KOPT-K1 (cell line): Measurements from ENCODE around the gene ZIC2.

ENCODE experiments used
- H3K27ac ChIP-seq: fragments of 200-600 bp; sonication (generic); 2 replicates; pipeline ENCODE4 v1.5.1; 2016; ENCODE audit warnings: antibody characterized with exemption, mild to moderate bottlenecking, low read depth, low read length; ENCODE audit not compliant: poor library complexity, severe bottlenecking
- H3K36me3 ChIP-seq: fragments of 200-600 bp; sonication (generic); 2 replicates; pipeline ENCODE4 v1.5.1; 2017; ENCODE audit warnings: antibody characterized with exemption, mild to moderate bottlenecking, low read length, moderate library complexity; ENCODE audit not compliant: insufficient read depth
- H3K9me3 ChIP-seq: fragments of 200-600 bp; sonication (generic); 2 replicates; pipeline ENCODE4 v1.5.1; 2017; ENCODE audit warnings: antibody characterized with exemption, low read length, mild to moderate bottlenecking; ENCODE audit not compliant: insufficient read depth, poor library complexity, severe bottlenecking

Gene ZIC2

DNA sequence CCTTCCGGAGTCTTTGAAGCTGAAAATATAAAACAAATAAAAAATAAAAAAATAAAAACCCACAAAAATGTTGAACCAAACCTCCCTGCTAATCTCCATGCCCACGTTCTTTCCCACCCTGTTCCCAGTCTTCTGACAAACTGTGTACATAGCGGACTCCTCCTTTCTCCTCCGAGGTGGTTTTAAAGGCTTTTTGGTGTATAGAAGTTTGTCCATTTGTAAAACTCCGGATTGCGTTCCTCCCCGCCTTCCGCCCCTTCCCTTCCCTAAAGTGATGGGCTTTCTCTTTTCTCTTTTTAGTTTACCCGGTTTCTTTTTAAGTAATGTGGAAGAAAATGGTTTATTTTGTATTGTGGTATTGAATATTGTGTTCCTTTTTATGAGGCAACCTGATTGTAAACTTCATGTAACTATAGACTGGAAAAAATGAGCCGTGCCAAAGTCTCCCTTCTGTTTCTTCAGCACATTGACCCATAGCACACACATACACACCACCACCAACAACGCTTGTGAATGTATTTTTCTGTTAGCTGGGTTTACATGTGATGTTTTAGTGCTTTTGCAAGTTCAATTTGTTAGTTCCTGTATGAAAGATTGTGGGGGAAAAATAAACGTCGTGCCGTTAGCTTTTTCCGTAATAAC, 4.4 kb downstream of the ZIC2 start:
- no peaks in the 10 kb centered on the region for H3K36me3 ChIP-seq
- H3K27ac ChIP-seq = no peak overlapping the region
- H3K9me3 ChIP-seq = peaks cover 11% of the 10 kb centered on the region

- no peaks in the 10 kb centered on the region for H3K36me3 ChIP-seq
- H3K9me3 ChIP-seq = peaks cover 11% of the 10 kb centered on the region
- H3K27ac ChIP-seq = no peak overlapping the region
Observed at GRCh38 chr13:99986741-99987140, 5.2 kb downstream of the ZIC2 start.

DNA sequence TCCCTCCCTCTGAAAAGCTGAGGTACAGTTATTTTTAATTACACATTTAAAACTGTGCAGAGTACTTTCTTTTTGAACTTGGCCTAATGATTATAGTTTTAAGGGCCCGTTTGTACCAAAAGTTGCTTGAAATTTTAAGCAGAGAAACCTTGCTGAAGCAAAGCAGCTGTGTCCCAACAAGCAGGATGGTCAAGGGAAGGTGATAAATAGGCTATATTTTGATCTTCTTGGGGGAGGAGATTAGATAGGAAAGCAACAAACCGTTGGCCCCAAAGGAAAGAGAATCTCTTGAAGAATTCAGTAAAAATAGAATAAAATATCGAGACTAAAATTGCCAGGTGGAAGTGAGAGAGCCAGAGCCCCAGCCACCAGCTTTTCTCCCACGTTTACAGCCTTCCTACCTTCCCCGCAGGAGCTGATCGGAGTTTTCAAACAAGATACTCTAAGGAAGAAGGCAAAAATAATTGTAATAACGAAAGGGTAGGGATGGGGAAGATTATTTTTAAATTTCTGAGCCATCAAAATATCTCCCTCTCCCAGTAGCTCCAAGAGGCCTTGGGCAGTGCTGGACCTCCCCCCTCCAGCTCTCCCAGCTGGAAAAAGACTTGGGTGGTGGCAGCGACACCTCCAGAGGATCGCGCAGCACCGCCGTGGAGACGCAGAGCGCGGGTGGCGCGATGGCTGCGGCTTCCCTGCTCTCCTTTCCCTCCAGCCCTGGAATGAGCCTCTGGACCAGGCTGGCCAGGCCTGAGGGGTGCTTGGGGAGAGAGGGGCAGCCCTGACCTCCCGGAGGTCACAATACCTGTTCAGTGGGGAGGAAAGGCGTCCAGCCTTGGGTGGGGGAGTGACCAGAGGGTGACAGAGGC, 5.8 kb downstream of the ZIC2 start:
- peaks cover 10% of the 10 kb centered on the region for H3K9me3 ChIP-seq
- H3K36me3 ChIP-seq = no peaks in the 10 kb centered on the region
- no peak overlapping the region for H3K27ac ChIP-seq

DNA sequence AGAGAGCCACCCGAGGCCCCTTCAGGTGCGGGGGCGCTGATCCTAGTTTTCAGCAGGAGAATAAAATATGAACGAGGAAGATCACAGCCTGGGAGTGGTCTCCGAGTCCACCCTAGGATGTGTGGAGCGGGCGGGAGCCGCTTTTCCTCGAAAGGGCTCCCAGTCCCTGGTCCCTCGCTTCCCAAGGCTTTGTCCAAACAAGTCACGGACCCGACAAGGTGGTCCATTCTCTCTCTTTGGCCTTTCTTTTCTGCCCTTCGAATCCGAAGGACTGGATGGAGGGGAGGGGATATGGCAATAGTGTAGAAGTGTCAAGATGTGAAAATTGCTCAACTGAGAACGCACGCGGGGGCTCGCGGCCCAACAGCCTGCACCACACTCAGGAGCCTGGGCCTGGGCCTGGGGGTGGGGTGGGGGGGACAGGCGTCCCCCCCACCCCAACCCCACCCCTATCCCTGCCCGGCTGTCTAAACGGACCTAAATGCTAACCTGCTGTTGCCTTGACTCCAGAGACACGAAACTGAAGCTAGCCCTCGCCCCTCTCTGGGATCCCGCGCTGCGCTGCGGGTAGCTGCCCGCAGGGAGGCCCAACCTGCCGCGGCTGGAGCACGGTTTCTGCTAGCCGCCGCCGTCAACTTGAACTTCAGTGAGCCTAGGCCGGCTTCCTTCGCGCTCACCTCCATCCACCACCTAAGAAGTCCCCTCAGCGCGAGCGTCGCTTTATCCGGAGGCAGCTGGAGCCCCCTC, 7.1 kb downstream of the ZIC2 start:
- Histone ChIP-seq H3K36me3 (no peaks in the 10 kb centered on the region), H3K9me3 (no peaks in the 10 kb centered on the region), H3K27ac (no peak overlapping the region)

- no peaks in the 10 kb centered on the region for H3K36me3 ChIP-seq
- no peak overlapping the region for H3K27ac ChIP-seq
- no peaks in the 10 kb centered on the region for H3K9me3 ChIP-seq
Observed at GRCh38 chr13:99989276-99990125, 7.9 kb downstream of the ZIC2 start.

DNA sequence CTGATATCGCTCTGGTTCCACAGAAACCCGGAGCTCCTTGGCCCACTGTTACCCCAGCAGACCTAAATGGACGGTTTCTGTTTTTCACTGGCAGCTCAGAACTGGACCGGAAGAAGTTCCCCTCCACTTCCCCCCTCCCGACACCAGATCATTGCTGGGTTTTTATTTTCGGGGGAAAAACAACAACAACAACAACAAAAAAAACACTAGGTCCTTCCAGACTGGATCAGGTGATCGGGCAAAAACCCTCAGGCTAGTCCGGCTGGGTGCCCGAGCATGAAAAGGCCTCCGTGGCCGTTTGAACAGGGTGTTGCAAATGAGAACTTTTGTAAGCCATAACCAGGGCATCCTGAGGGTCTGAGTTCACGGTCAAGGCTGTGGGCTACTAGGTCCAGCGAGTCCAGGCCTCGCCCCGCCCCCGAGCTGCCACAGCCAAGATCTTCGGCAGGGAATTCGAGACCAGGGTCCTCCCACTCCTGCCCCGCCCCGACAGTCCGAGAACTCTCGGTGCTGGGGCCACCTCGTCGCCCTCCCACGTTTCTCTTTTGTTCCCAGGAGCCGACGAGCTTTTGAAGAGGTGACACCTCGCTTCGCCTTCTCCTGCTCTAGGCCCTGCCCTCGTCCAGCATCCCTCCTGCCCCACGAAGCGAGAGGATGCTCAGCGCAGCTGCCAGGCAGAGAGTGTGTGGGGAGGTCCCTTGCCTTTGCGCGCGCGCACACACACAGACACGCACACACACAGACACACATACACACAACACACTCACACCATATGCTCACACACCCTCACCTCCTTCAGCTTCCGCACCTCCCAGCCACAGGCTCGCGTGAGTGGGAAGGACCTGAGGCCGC, 8.8 kb downstream of the ZIC2 start:
- Histone ChIP-seq H3K9me3 (no peaks in the 10 kb centered on the region), H3K36me3 (no peaks in the 10 kb centered on the region), H3K27ac (no peak overlapping the region)

GRCh38 chr13:99991013-99991827, 9.6 kb downstream of the ZIC2 start:
- H3K36me3 ChIP-seq = no peaks in the 10 kb centered on the region
- no peak overlapping the region for H3K27ac ChIP-seq
- H3K9me3 ChIP-seq = no peaks in the 10 kb centered on the region

GRCh38 chr13:99991828-99992775, 10.5 kb downstream of the ZIC2 start:
- Histone ChIP-seq H3K9me3 (no peaks in the 10 kb centered on the region), H3K27ac (no peak overlapping the region), H3K36me3 (no peaks in the 10 kb centered on the region)

- Histone ChIP-seq H3K27ac (no peak overlapping the region), H3K9me3 (no peaks in the 10 kb centered on the region), H3K36me3 (no peaks in the 10 kb centered on the region)
Observed at GRCh38 chr13:99992949-99993351, 11.4 kb downstream of the ZIC2 start.

DNA sequence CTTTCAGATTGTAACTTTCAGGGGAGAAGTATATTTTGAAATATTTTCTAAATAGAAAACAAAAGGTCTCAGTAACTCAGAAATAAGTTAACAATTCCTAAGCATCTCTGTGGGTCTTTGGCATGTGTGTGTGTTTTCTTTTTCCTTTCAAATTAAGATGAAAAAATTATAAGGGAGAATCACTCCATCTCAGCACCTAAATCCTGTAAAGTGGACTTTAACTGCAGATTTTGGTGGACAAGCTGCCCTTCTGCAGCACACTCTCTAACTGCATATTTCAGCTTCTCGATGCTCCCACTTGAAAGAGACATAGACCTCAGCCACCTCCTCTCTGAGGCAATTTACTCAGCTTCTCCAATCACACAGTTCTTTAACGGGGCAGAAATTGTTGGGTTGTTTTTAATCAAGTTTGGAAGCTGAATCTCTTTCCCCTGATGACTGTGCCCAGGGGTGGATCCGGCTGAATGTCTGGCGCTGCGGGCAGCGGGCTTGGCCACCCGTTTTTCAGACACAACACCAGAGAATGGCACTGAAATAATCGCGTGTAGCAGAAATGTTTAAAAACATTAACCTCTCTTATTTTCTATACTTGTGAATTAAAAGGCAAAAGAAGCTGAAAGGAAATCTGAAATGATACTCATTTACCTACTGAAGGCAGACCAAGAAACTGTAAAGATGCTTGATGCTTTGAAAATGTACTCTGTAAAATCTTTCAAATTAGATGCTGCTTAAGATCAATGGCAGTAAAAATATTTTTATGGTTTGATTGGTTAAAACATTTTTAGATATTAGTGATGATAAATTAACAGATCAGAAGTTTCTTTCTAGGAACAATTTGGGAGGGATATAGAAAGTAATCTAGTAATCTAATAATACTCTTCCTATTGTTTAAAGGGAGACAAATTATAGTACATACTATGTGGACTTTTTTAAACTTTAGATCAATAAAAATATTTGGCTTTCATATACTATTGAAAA, 12.4 kb downstream of the ZIC2 start:
- Histone ChIP-seq H3K9me3 (no peaks in the 10 kb centered on the region), H3K36me3 (no peaks in the 10 kb centered on the region), H3K27ac (no peak overlapping the region)

GRCh38 chr13:99994638-99995020, 13.0 kb downstream of the ZIC2 start:
- Histone ChIP-seq H3K9me3 (no peaks in the 10 kb centered on the region), H3K27ac (no peak overlapping the region), H3K36me3 (no peaks in the 10 kb centered on the region)
